KMS-11 (cell line): ENCODE results near the gene H1-8.
"Not testable (repeated sequence)": the region's sequence is repeated elsewhere in the genome, so short reads cannot be mapped to it uniquely, and the experiment has no call there.

Experiments used
- H2AFZ ChIP-seq: fragments of 200-600 bp; sonication (generic); 2 replicates; pipeline ENCODE4 v1.6.1; 2016; ENCODE audit warnings: antibody characterized with exemption, mixed run types, low read depth
- H3K27ac ChIP-seq: fragments of 200-600 bp; sonication (generic); 2 replicates; pipeline ENCODE4 v1.6.1; 2016; ENCODE audit warnings: mild to moderate bottlenecking, mixed run types
- H3K27me3 ChIP-seq: fragments of 200-600 bp; sonication (generic); 2 replicates; pipeline ENCODE4 v1.6.1; 2017; ENCODE audit warnings: mild to moderate bottlenecking, low read depth, mixed run types, moderate library complexity; ENCODE audit not compliant: insufficient read depth
- H3K36me3 ChIP-seq: fragments of 200-600 bp; sonication (generic); 2 replicates; pipeline ENCODE4 v1.6.1; 2017; ENCODE audit warnings: mild to moderate bottlenecking, mixed run types; ENCODE audit not compliant: insufficient read depth
- H3K4me1 ChIP-seq: fragments of 200-600 bp; sonication (generic); 2 replicates; pipeline ENCODE4 v1.6.1; 2016; ENCODE audit warnings: mild to moderate bottlenecking, low read depth, mixed run types; ENCODE audit not compliant: poor library complexity, severe bottlenecking
- H3K4me2 ChIP-seq: fragments of 200-600 bp; sonication (generic); 2 replicates; pipeline ENCODE4 v1.7.0; 2016; ENCODE audit warnings: mild to moderate bottlenecking, mixed run types
- H3K4me3 ChIP-seq: fragments of 200-600 bp; sonication (generic); IDR thresholded peaks from 2 replicates; pipeline ENCODE4 v1.6.1; 2017; ENCODE audit warnings: low read depth, low read length, mixed read lengths; ENCODE audit not compliant: insufficient read depth
- H3K79me2 ChIP-seq: fragments of 200-600 bp; sonication (generic); 2 replicates; pipeline ENCODE4 v1.6.1; 2016; ENCODE audit warnings: low read depth, mixed run types; ENCODE audit not compliant: insufficient read depth
- H3K9ac ChIP-seq: fragments of 200-600 bp; sonication (generic); 2 replicates; pipeline ENCODE4 v1.6.1; 2016; ENCODE audit warnings: mild to moderate bottlenecking, mixed run types
- H4K20me1 ChIP-seq: fragments of 200-600 bp; sonication (generic); 2 replicates; pipeline ENCODE4 v1.6.1; 2016; ENCODE audit warnings: mild to moderate bottlenecking, mixed run types; ENCODE audit not compliant: insufficient read depth
- CTCF ChIP-seq: fragments of 200-600 bp; sonication (generic); conservative IDR thresholded peaks from 2 replicates; pipeline ENCODE4 v1.6.1; 2017; ENCODE audit warnings: low read depth, mild to moderate bottlenecking, antibody characterized with exemption, low read length, moderate library complexity, mixed read lengths

Gene H1-8

GRCh38 chr3:129512595-129512994, 30.4 kb upstream of the H1-8 start:
- Histone ChIP-seq H3K4me3 (no peak overlapping the region), H3K27me3 (no peaks in the 10 kb centered on the region), H4K20me1 (no peaks in the 10 kb centered on the region), H3K4me1 (peaks cover 12% of the 10 kb centered on the region), H3K9ac (no peak overlapping the region), H3K4me2 (no peak overlapping the region), H3K79me2 (no peaks in the 10 kb centered on the region), H2AFZ (no peak overlapping the region), H3K36me3 (no peaks in the 10 kb centered on the region), H3K27ac (no peak overlapping the region)
- no peak for TF ChIP-seq CTCF

GRCh38 chr3:129513705-129514104, 29.3 kb upstream of the H1-8 start:
- Histone ChIP-seq H3K4me1 (peaks cover under 1% of the 10 kb centered on the region), H3K27ac (no peak overlapping the region)

GRCh38 chr3:129514110-129514509, 28.9 kb upstream of the H1-8 start:
- Histone ChIP-seq H3K36me3 (no peaks in the 10 kb centered on the region), H3K4me1 (no peaks in the 10 kb centered on the region), H3K4me3 (no peak overlapping the region), H2AFZ (no peak overlapping the region), H4K20me1 (no peaks in the 10 kb centered on the region), H3K27me3 (no peaks in the 10 kb centered on the region), H3K79me2 (no peaks in the 10 kb centered on the region), H3K4me2 (no peak overlapping the region), H3K27ac (no peak overlapping the region), H3K9ac (no peak overlapping the region)
- TF ChIP-seq CTCF, result no peak

More at GRCh38 chr3:129513705-129514104, 29.3 kb upstream of the H1-8 start:
- Histone ChIP-seq H2AFZ (no peak overlapping the region), H3K9ac (no peak overlapping the region), H4K20me1 (no peaks in the 10 kb centered on the region), H3K79me2 (no peaks in the 10 kb centered on the region), H3K4me2 (no peak overlapping the region), H3K27me3 (no peaks in the 10 kb centered on the region), H3K4me3 (no peak overlapping the region), H3K36me3 (no peaks in the 10 kb centered on the region)
- no peak for TF ChIP-seq CTCF

GRCh38 chr3:129514563-129514962, 28.4 kb upstream of the H1-8 start:
- no peaks in the 10 kb centered on the region for H3K4me1 ChIP-seq
- H3K4me3 ChIP-seq, result no peak overlapping the region
- H3K36me3 ChIP-seq, result no peaks in the 10 kb centered on the region
- H2AFZ ChIP-seq, result no peak overlapping the region
- H4K20me1 ChIP-seq, result no peaks in the 10 kb centered on the region
- no peak overlapping the region for H3K27ac ChIP-seq
- no peak overlapping the region for H3K4me2 ChIP-seq
- H3K27me3 ChIP-seq, result no peaks in the 10 kb centered on the region
- H3K79me2 ChIP-seq, result no peaks in the 10 kb centered on the region
- no peak overlapping the region for H3K9ac ChIP-seq
- TF ChIP-seq CTCF, result no peak

GRCh38 chr3:129515108-129515820, 27.7 kb upstream of the H1-8 start:
- not testable (repeated sequence) for H3K79me2 ChIP-seq, H3K27ac ChIP-seq, H3K36me3 ChIP-seq, H3K4me3 ChIP-seq, H3K27me3 ChIP-seq, H3K9ac ChIP-seq, H3K4me1 ChIP-seq, H3K4me2 ChIP-seq, H4K20me1 ChIP-seq, H2AFZ ChIP-seq

- H3K27ac ChIP-seq, H2AFZ ChIP-seq, H3K79me2 ChIP-seq, H3K9ac ChIP-seq, H4K20me1 ChIP-seq, H3K4me1 ChIP-seq, H3K27me3 ChIP-seq, H3K4me3 ChIP-seq, H3K36me3 ChIP-seq, H3K4me2 ChIP-seq: not testable (repeated sequence)
These were observed 27.0 kb upstream of the H1-8 start for GRCh38 chr3:129515821-129516432.
